Middle frontal gyrus (tissue), 1 donor: ENCODE data around the gene TMEM63A.
"Not testable (repeated sequence)": the region's sequence is repeated elsewhere in the genome, so short reads cannot be mapped to it uniquely, and the experiment has no call there.

Experiments
- DNase-seq: peaks from one replicate; pipeline ENCODE4 v3.0.0-alpha.2; 2015; ENCODE audit warnings: low spot score; ENCODE audit errors: extremely low spot score

The TMEM63A gene

DNA sequence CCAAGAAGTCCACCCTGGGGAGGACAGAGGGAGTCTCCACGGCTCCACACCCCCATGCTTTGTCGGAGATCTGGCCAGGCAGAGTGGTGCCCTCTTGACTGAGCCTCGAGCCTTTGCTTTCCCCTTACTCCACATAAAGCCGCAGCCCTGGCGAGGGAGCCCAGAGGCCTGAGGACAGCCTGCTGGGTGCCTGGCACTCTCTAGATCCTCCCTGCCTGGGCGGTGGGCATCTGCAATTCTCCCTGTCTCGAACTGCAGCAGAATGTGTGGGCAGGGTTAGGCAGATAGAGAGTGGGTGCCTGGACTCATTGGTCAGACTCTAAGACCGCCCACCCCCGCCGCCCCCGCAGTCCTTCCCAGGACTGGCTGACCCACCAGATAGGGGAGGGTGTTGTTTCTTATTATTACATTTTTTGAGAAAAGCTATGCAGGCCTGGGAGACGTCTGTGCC lies 58.3 kb downstream of the TMEM63A start:
- no peak for DNase-seq

DNA sequence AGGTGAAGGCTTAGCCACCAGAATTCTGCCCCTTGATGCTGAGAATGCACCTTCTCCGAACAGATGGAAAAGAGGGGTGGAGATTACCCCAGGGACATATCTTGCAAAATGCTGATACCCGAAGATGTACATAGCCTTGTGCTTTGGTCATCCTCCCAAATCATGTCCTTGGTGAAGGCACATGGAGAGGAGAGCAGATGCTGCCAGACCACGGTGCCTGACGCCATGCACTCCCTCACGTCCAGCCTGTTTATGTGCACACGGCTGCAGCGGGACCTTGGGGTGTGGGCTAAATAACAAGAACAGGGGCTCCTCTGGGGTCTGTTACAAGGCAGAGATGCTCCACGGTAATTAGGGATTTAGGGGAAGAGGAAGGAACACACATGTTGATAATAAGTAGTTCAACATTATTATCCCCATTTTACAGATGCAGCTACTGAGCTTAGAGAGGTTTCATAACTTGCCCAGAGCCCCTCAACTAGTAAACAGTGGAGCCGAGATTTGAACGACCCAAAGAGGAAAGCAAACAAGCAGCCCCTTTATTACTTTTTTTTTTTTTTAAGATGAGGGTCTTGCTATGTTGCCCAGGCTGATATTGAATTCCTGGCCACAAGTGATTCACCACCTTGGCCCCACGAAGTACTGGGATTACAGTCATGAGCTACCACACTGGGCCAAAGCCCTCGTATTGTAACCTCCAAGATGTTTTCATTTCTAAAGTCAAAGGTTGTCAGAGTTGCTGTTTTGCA lies 59.4 kb downstream of the TMEM63A start:
- DNase-seq, result no peak

DNA sequence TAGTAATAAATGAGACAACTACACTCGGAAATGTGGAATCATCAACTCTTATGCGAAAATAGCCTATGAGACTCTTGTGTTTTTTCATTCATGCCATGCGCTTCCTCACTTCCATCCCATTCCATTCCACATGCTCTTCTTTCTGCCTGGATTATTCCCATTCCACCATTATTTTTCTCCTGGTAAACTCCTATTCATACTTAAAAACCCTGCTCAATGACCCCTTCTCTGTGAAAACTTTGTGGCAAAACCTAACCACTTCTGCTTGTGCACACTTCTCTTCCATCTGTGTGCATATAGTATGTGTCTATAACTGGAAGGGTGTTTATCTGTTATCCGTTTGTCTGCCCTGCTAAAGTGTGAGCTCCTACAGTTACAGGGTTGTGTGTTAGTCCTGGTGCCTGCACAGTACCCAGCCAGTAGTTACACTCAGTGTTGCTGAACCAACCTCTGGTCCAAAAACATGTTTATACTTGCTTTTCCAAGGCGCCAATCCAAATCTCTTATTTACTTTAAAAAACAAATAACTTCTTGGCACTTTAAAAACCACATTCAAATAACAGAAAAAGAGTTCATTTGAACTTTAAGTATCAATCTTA lies 61.6 kb downstream of the TMEM63A start:
- no peak for DNase-seq

DNA sequence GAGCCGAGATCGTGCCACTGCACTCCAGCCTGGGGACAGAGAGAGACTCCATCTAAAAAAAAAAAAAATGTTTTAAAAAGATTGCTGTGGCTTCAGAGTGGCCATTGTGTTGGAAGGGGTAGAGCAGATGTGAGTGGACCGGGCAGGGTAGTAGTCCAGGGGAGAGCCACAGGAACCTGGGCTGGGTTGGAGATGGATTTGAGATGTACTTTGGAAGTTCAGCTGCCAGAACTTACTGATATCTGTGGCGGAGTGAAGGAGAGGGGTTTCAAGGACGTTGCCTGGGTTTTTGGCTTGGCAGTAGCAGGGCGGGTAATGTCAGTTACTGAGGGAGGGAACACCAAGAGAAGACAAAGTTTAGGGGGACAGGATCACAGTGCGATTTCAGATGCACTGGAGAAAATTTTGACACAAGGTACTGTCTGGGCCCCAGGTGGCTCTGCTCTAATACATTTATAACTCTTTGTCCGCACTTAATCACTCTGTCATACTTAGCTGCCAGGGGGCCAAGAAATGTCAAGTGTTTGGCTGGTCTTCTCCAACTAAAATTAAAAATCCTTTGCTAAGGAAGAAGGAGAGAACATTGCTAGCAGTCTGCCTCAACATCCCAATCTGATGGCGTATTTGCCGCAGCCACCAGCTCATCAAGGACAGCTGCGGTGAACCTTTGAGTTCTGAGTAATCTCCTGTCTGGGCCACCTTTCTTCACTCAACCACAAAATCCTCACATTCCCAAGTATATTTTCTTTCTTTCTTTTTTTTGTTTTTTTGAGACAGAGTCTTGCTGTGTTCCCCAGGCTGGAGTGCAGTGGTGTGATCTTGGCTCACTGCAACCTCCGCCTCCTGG lies 62.6 kb downstream of the TMEM63A start:
- no peak for DNase-seq

DNA sequence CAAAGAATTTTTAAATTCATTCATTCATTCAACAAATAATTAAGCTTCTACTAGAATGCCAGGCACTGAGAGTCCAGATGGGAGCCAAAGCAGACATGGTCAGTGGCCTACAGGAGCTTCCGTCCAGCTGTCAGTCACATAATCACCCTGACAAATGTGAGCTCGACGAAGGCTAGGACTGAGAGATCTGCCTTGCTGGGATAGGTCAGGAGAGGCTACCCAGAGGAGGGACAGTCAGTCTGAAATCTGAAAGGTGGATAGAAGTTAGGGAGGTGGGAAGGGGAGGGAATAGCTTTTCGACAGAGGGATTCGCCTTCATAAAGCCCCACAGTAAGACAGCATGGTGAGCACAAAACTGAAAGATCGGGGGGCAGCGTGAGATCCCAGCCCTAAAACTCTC lies 64.0 kb downstream of the TMEM63A start:
- DNase-seq, result no peak

DNA sequence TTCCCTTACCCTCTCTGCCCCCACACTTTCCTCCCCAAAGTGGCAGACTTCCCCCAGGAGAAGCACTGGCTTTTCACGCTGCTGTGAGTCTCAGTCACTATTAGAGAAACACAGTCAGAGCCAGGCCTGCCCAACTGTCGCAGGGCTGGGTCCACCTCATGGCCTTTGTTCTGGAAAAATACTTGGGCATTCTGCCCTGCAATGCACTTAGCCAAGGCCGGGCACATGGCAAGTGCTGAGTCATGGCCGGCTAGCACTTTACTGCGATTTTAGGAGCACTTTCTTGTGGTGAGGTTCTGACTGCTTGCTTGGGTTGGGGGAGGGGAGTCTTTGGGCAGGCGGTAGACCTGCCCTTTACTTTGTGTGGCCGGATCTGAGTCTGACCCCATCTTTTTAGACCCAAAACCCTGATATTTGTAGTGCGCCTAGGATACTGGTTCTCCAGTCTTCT lies 64.5 kb downstream of the TMEM63A start:
- peak; percentile 34 for DNase-seq

DNA sequence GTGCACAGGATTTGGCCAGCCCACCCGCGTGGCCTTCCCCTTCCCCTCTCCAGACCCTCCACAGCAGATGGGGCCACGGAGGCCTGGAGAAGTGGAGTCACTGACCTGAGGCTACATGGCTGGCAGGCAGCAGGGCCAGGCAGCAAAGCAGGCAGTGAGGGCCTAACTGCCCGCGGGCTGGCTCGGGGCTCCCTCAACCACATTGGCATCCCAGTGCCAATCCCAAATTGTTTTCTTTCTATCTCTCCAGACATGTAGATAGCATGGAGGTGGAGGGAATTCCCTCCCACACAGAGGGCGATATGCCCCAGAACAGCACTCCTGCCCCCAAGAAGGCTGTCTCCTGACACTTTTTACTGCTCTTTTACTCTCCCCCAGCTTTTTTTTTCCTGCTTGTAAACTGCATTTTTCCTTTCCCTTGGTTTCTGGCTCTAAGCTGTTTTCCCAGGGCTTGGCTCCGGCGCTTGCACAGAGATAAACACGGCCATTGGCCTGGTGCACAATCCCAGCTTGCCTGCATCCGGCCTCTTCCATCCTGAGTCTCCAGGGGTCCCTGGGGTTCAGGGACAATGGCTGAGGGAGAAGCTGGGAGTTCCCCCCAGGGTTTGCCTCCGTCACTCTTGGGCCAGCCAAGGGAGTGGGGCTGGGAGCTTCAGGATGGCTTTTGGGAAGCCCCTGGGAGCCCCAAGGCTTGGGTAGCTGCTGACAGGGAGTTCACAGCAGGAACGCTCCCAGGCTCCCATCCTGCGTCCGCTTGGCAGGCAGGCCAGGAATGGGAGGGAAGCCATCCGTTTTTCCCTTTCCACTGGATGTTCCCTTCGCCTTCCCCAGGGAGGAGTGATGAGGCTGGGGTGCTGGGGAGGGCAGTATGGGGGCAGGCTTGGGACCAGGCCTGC lies 65.3 kb downstream of the TMEM63A start:
- no peak for DNase-seq

DNA sequence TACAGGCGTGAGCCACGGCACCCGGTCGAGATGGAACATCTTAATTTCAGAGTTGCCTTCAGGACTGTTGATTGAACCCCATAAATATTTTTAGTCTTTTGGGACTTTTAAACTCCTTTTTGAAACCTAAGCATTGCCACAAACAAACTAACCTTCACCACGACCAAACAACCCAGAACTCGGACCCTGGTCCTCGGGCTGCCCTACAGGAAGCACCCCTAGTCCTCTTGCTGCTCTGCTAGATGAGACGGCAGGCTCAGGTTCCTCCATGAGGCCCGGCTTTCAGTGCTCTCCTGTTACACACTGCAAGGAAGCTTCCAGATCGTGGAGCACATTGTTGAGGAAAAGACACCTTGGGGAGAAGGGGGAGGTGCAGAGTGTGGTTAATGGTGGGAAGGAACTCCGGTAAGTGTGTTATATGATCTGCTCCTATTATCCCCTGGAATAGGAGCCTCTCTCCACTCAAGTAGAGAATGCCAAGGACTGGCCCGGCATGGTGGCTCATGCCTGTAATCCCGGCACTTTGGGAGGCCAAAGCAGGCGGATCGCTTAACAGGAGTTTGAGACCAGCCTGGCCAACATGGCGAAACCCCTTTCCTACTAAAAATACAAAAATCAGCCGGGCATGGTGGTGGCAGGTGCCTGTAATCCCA lies 66.5 kb downstream of the TMEM63A start:
- no peak for DNase-seq

DNA sequence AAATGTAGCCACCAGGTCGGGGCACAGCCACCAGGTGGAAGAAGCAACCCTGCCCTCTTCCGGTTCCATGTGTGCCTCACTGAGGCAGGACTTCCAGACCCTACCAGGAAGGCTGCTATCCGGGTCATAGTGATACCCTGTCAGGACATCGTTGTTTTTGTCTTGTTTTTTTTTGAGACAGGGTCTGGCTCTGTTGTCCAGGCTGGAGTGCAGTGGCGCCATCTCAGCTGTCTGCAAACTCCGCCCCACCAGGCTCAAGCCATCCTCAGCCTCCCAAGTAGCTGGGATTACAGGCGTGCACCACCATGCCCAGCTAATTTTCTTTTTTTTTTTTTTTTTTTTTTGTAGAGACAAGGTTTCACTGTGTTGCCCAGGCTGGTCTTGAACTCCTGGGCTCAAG lies 67.1 kb downstream of the TMEM63A start:
- DNase-seq, result not testable (repeated sequence)

DNA sequence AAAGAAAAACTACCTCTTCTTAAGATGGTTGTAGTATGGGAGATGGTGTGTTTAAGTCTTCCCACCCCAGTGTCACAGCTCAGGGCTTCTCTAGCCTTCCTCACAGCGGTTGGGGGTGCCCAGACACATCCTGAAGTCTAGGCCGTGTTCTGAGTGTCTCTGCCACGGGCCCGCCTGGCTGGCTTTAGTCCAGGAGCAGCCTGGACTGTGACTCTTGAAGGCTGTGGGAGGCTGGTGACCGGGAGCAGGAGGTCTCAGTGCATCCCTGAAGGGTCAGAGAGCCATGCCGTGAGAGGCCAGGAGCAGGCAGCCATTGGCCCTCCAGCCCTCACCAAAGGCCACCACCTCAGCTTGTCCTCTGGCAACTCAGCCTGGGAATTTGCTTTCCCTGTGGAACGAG lies 67.8 kb downstream of the TMEM63A start:
- no peak for DNase-seq

DNA sequence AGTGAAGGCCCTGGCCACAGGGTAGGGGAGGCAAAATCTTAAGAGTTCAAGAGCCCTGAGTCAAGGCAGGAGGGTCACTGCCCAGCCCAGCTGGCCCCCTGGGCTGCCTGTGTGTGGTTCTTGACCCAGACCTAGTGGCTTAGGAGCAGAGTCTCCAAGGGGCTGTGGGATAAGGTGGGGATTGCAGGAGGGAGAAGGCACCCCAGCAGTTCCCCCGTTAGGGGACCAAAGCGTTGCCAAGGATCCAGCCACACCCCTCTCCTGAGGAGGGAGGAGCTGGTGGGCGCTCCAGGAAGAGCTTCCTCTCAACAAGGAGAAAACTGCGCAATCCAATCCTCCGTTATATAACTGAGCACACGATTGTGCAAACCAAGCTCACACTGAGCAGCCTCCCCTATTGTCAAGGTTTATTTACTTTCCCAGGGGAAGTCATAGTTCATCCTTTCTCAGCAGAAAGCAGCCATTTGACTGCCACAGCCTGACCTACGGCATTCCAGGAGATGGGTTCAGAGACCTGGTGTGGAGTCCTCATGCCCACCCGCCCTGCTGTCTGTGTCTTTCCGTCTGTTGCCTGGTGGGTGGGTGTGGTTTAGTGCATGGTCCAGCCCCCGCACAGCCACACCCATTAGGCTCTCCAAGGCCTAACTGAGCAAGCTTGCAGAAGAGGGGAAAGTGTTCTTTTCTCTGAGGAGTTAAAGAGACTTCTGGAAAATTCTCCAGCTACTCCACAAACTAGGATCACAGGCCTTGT lies 68.8 kb downstream of the TMEM63A start:
- no peak for DNase-seq

DNA sequence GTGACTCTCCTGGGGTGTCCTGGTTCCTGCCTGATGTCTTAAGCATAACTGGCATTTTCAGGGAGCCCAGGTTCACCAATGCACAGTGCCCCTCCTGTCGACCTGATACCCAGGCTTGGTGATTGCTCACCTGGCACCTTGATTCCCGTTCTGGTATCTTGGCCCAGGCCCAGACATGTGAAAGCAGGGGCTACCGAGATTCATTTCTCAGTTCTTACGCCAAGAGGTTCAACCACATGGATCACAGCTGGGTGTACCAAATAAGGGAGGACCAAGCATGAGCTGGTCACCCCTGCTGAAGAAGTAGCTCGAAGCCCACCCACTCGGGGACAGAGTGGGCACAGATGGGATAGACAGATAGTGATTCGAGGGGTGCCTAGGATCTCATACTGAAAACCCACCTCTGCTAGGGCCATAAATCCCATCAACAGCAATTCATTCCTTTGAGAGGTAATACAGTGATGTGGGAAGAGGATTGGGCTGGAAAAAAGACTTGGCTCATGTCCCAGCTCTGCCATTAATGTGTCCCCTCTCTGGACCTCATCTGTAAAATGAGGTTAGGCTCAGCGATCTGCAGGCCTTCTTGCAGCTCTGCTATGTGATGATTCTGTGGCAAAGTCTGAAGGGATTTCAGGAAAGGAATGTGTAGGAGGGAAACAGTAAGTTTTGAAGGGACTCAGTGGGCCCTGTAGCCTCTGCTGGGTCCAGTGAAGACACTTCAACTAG lies 69.5 kb downstream of the TMEM63A start:
- DNase-seq, result no peak

DNA sequence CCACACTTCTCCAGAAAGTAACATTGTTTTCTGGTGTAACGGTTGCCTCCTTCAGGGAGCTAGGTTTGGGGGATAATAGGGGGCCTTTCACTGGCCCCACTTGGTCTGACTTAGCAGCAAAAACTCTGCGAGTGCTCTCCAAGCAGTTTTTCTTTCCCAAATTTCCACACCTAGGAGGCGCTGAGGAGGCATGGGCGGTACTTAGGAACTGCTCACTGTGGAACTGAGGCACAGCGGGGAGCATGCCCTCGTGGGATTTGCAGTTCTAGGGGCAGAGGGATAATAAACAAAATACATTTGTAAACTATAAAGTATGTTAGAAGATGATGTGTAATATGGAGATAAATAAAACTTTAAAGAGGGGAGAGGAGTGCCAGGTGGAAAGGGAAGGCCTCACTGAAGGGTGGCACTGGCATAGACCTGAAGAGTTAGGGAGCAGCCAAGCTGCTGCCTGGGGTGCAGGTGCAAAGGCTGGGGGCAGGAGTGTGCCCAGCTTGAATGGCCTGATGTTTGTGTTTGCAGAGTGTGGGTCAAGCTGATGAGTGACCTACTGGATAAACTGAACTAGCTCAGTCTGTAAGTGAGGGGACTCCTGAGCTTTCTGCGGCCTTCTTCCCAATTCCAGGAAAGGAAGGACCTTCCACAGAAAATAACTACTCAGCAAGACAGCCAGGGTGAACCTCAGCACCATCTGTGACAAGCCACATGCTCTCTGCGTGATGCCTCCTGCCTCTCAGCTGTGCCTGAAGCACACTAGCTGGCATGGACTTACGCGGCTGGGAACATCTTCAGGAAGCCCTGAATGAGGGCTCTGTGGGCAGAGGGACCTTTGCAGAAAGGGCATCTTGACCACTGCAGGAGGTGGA lies 70.3 kb downstream of the TMEM63A start:
- no peak for DNase-seq

DNA sequence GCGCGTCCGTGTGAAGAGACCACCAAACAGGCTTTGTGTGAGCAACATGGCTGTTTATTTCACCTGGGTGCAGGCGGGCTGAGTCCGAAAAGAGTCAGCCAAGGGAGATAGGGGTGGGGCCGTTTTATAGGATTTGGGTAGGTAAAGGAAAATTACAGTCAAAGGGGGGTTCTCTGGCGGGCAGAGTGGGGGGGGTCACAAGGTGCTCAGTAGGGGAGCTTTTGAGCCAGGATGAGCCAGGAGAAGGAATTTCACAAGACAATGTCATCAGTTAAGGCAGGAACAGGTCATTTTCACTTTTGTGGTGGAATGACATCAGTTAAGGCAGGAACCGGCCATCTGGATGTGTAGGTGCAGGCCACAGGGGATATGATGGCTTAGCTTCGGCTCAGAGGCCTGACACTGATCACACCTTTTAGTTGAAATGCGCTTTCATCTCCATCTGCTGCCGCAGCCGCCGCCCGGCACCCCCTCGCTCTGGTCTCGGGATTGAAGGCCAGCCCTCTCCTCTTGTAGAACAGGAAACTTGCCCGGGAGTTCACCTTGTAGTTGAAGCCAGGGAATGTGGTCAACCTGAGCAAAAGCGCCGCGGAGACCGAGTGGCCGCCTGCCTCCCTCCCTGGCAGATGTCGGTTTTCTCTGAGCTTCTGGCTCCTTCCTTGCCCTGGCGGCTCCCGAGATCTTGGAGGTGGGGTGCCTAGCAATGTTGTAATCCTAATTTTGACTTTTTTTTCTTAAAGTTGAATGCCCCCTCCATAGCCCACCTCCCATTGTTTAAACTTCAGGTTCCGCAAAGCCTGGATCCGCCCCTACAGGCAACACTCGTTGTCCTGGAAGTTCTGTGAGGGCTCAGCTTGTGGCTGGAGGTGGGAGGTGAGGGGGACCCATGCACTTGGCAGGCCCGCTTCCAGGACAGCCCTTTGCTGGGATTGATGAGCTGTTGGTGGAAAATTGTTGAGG lies 71.3 kb downstream of the TMEM63A start:
- not testable (repeated sequence) for DNase-seq

DNA sequence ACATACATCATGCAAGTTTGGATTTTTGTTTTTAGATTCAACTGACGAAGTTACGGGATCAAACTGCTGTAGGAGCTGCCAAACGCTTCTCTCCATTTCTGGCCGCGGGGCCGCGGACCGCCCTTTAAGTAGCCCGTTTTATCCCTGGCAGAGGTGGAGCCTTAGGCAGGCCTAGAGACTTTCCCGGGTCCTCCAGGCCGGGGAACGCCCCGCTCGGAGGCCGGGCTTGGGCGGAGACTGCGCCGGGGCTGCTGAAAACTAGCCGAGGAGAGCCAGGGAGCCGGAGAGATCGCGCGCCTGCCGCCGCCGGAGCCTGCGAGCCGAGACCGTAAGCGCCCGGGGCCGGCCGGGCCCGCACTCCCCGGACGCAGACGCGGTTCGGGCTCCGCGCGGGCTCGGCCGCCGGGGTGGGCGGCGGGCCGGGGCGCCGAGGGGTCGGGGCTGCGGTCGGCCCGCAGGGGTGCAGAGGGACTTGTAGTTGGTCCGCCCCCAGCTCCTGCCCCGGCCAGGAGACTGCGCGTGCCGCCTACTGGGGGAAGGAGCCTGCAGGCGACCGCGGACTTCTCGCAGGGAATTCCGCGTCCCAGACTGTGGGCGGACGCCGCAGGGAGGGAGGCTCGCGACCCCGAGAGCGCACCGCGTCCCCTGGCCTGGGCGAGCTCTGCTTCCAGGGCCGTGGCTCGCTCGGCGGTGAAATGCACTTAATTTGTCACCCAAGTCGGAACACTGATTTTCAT lies 72.2 kb downstream of the TMEM63A start, which contains the start of gene EPHX1:
Gene EPHX1 (plus strand): TSS at position 283 of the 737 bp plus-strand sequence. CDS start 18,606 bp downstream, outside the sequence.
- DNase-seq, result peak; percentile 58

DNA sequence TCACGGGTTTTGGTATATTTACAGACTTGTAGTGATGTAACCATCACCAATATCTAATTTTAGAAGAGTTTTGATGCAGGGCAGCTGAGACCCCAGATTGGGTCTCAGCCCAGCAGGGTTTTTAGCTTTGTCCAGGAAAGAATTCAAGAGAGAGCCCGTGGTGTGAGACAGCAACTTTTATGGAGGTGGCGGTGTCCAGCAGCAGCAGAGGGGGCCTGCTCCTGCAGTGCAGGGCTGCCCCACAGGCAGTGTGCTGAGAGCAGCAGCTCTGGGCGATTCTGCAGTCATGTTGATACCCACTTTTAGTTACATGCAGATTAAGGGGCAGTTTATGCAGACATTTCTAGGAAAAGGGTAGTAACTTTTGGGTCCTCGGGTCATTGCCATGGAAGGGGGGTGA lies 74.0 kb downstream of the TMEM63A start:
- DNase-seq, result no peak
